ENCODE data around the gene ATP6V0E2. TPM values are rescaled to one million over a fixed set of nuclear protein-coding genes. Genes with fewer than 3 reads are reported as not detected.

Gene ATP6V0E2
- total RNA-seq, 1 donor from 2014 or later: 16.0 TPM

DNA sequence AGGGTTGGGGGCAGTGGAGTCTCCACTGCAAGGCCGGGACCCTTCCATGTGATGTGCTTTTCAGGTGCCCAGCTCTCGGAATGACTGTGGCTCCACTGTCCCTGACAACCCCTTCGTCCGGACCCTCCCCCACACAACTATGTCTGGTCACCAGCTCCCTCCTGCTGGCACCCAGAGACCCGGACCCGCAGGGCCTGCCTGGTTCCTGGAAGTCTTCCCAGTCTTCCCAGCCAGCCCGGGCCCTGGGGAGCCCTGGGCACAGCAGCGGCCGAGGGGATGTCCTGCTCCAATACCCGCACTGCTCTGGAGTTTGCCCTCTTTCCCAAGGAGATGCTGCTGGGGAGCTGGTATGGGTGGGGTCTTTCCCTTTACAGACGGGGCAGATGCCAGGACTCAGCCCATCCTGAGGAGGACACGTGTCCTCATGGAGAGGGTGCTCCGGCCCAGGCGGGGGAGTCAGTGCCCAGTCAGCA, 5.5 kb downstream of the ATP6V0E2 start:
- H3K36me3 Mint-ChIP-seq (ENCODE audit: low read depth, unreplicated experiment): no peaks in the 10 kb centered on the region
- Histone ChIP-seq H3K36me3 (ENCODE audit: insufficient read depth, low read length) (no peaks in the 10 kb centered on the region), H3K4me1 (ENCODE audit: insufficient read depth, low read length) (peaks cover 3% of the 10 kb centered on the region), H3K79me2 (ENCODE audit: insufficient read depth, low read length) (no peaks in the 10 kb centered on the region), H3K27me3 (ENCODE audit: insufficient read depth, low read length) (no peaks in the 10 kb centered on the region), H3K9ac (ENCODE audit: low read length) (no peak overlapping the region), H3K4me3 (ENCODE audit: insufficient read depth, low read depth, low read length) (no peak overlapping the region), H3K4me2 (ENCODE audit: low read length) (no peak overlapping the region), H4K20me1 (ENCODE audit: insufficient read depth, low read length) (no peaks in the 10 kb centered on the region), H3K9me3 (ENCODE audit: insufficient read depth, low read depth, low read length) (no peaks in the 10 kb centered on the region), H2AFZ (ENCODE audit: low read depth, low read length) (no peak overlapping the region), H3K27ac (ENCODE audit: low read depth, low read length) (no peak overlapping the region)
- TF ChIP-seq, protein P1, sequence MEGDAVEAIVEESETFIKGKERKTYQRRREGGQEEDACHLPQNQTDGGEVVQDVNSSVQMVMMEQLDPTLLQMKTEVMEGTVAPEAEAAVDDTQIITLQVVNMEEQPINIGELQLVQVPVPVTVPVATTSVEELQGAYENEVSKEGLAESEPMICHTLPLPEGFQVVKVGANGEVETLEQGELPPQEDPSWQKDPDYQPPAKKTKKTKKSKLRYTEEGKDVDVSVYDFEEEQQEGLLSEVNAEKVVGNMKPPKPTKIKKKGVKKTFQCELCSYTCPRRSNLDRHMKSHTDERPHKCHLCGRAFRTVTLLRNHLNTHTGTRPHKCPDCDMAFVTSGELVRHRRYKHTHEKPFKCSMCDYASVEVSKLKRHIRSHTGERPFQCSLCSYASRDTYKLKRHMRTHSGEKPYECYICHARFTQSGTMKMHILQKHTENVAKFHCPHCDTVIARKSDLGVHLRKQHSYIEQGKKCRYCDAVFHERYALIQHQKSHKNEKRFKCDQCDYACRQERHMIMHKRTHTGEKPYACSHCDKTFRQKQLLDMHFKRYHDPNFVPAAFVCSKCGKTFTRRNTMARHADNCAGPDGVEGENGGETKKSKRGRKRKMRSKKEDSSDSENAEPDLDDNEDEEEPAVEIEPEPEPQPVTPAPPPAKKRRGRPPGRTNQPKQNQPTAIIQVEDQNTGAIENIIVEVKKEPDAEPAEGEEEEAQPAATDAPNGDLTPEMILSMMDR (IDR thresholded peaks at IDR 0.05; ENCODE audit: insufficient read depth, low read depth, low read length): no peak
- no peak for TF ChIP-seq EZH2 (IDR thresholded peaks at IDR 0.05; ENCODE audit: insufficient read depth, low read length)
- peaks cover 7% of the 10 kb centered on the region for H3K27me3 Mint-ChIP-seq (ENCODE audit: low read depth, unreplicated experiment)
- H3K9me3 Mint-ChIP-seq (ENCODE audit: unreplicated experiment): no peaks in the 10 kb centered on the region
- peaks cover 1% of the 10 kb centered on the region for H3K4me1 Mint-ChIP-seq (ENCODE audit: low read depth, unreplicated experiment)
- FAIRE-seq (no peak), DNase-seq (ENCODE audit: low read depth) (no peak)
- H3K4me3 Mint-ChIP-seq (ENCODE audit: unreplicated experiment): no peak overlapping the region
- H3K27ac Mint-ChIP-seq (ENCODE audit: unreplicated experiment): no peak overlapping the region

- H3K27me3 Mint-ChIP-seq (ENCODE audit: low read depth, unreplicated experiment): peaks cover 7% of the 10 kb centered on the region
- Histone ChIP-seq H3K4me1 (ENCODE audit: insufficient read depth, low read length) (peaks cover 3% of the 10 kb centered on the region), H3K4me3 (ENCODE audit: insufficient read depth, low read depth, low read length) (no peak overlapping the region), H3K9ac (ENCODE audit: low read length) (no peak overlapping the region), H3K9me3 (ENCODE audit: insufficient read depth, low read depth, low read length) (no peaks in the 10 kb centered on the region), H3K4me2 (ENCODE audit: low read length) (no peak overlapping the region), H3K79me2 (ENCODE audit: insufficient read depth, low read length) (no peaks in the 10 kb centered on the region), H3K27me3 (ENCODE audit: insufficient read depth, low read length) (no peaks in the 10 kb centered on the region), H4K20me1 (ENCODE audit: insufficient read depth, low read length) (no peaks in the 10 kb centered on the region), H3K36me3 (ENCODE audit: insufficient read depth, low read length) (no peaks in the 10 kb centered on the region), H3K27ac (ENCODE audit: low read depth, low read length) (no peak overlapping the region), H2AFZ (ENCODE audit: low read depth, low read length) (no peak overlapping the region)
- H3K27ac Mint-ChIP-seq (ENCODE audit: unreplicated experiment): no peak overlapping the region
- FAIRE-seq (no peak), DNase-seq (ENCODE audit: low read depth) (no peak)
- no peaks in the 10 kb centered on the region for H3K36me3 Mint-ChIP-seq (ENCODE audit: low read depth, unreplicated experiment)
- no peaks in the 10 kb centered on the region for H3K9me3 Mint-ChIP-seq (ENCODE audit: unreplicated experiment)
- H3K4me3 Mint-ChIP-seq (ENCODE audit: unreplicated experiment): no peak overlapping the region
- TF ChIP-seq, protein P1 (IDR thresholded peaks at IDR 0.05; ENCODE audit: insufficient read depth, low read depth, low read length): no peak
- no peak for TF ChIP-seq EZH2 (IDR thresholded peaks at IDR 0.05; ENCODE audit: insufficient read depth, low read length)
- H3K4me1 Mint-ChIP-seq (ENCODE audit: low read depth, unreplicated experiment): peaks cover 1% of the 10 kb centered on the region
Observed at GRCh38 chr7:149879766-149880637, 6.2 kb downstream of the ATP6V0E2 start.

Measured in astrocyte (in vitro differentiated cells and primary cell).